Measurements from ENCODE around the gene ZNF860.

The ZNF860 gene

GRCh38 chr3:31981206-31982181, at the start of gene ZNF860, which contains the start of gene OSBPL10:
ZNF860 (plus strand) TSS chr3:31981750; CDS start chr3:31989080, 7,330 bp downstream.
OSBPL10 (minus strand) TSS chr3:31981262; CDS start chr3:31981179, 83 bp downstream.
- Mint-ChIP-seq H3K9me3 (no peaks in the 10 kb centered on the region), H3K36me3 (ENCODE audit: low read depth) (no peaks in the 10 kb centered on the region)
- no peak for DNase-seq (ENCODE audit: low spot score)

GRCh38 chr3:31932990-31933389, 48.6 kb upstream of the ZNF860 start:
- no peaks in the 10 kb centered on the region for H3K9me3 Mint-ChIP-seq
- DNase-seq (ENCODE audit: low spot score), result no peak
- H3K4me1 Mint-ChIP-seq (ENCODE audit: low read depth), result peaks cover 7% of the 10 kb centered on the region
- H3K36me3 Mint-ChIP-seq (ENCODE audit: low read depth), result no peaks in the 10 kb centered on the region
- no peak overlapping the region for H3K27ac Mint-ChIP-seq
- H3K27me3 Mint-ChIP-seq (ENCODE audit: low read depth), result no peaks in the 10 kb centered on the region
- no peak overlapping the region for H3K4me3 Mint-ChIP-seq

More at GRCh38 chr3:31981206-31982181, at the start of gene ZNF860, which contains the start of gene OSBPL10:
- H3K4me3 Mint-ChIP-seq, result peak within 1 kb of the TSS; percentile 88
- H3K27me3 Mint-ChIP-seq (ENCODE audit: low read depth), result peaks cover 48% of the 10 kb centered on the region
- peaks cover 18% of the 10 kb centered on the region for H3K4me1 Mint-ChIP-seq (ENCODE audit: low read depth)
- H3K27ac Mint-ChIP-seq, result peak within 1 kb of the TSS; percentile 38

GRCh38 chr3:31934018-31934417, 47.5 kb upstream of the ZNF860 start:
- H3K27ac Mint-ChIP-seq, result no peak overlapping the region
- peaks cover 5% of the 10 kb centered on the region for H3K4me1 Mint-ChIP-seq (ENCODE audit: low read depth)
- H3K9me3 Mint-ChIP-seq, result no peaks in the 10 kb centered on the region
- no peak for DNase-seq (ENCODE audit: low spot score)
- no peaks in the 10 kb centered on the region for H3K36me3 Mint-ChIP-seq (ENCODE audit: low read depth)
- H3K27me3 Mint-ChIP-seq (ENCODE audit: low read depth), result no peaks in the 10 kb centered on the region
- H3K4me3 Mint-ChIP-seq, result no peak overlapping the region

DNA sequence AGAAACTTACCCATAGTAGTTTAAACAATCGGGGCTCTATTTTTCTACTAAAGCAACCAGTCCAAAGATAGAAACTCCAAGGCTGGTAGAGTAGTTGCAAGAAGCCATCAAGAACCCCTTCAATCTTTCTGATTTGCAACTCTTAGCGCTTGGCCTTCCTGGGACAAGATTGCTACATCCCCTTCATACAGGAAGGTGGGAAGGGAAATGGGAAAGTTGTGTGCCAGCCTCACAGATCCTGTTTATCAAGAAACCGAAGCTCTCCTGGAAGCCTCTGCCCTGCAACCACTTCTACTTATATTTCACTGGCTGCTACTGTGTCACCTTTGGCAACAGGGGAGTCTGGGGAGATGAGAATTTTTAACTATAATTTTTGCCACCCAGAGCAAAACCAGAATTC, 46.7 kb upstream of the ZNF860 start:
- DNase-seq (ENCODE audit: low spot score), result no peak
- Mint-ChIP-seq H3K9me3 (no peaks in the 10 kb centered on the region), H3K4me1 (ENCODE audit: low read depth) (peaks cover 5% of the 10 kb centered on the region), H3K27me3 (ENCODE audit: low read depth) (no peaks in the 10 kb centered on the region), H3K36me3 (ENCODE audit: low read depth) (no peaks in the 10 kb centered on the region), H3K27ac (no peak overlapping the region), H3K4me3 (no peak overlapping the region)

- Mint-ChIP-seq H3K4me3 (no peak overlapping the region), H3K27me3 (ENCODE audit: low read depth) (no peaks in the 10 kb centered on the region), H3K27ac (no peak overlapping the region), H3K9me3 (no peaks in the 10 kb centered on the region), H3K4me1 (ENCODE audit: low read depth) (peaks cover 4% of the 10 kb centered on the region), H3K36me3 (ENCODE audit: low read depth) (no peaks in the 10 kb centered on the region)
- DNase-seq (ENCODE audit: low spot score), result no peak
Observed at GRCh38 chr3:31936420-31937060, 45.0 kb upstream of the ZNF860 start.

- DNase-seq (ENCODE audit: low spot score), result no peak
- Mint-ChIP-seq H3K27me3 (ENCODE audit: low read depth) (no peaks in the 10 kb centered on the region), H3K4me3 (no peak overlapping the region), H3K27ac (no peak overlapping the region), H3K4me1 (ENCODE audit: low read depth) (peaks cover 4% of the 10 kb centered on the region), H3K9me3 (no peaks in the 10 kb centered on the region), H3K36me3 (ENCODE audit: low read depth) (no peaks in the 10 kb centered on the region)
Observed at GRCh38 chr3:31937225-31937624, 44.3 kb upstream of the ZNF860 start.

GRCh38 chr3:31942446-31942845, 39.1 kb upstream of the ZNF860 start:
- Mint-ChIP-seq H3K4me1 (ENCODE audit: low read depth) (peaks cover 3% of the 10 kb centered on the region), H3K36me3 (ENCODE audit: low read depth) (no peaks in the 10 kb centered on the region), H3K27me3 (ENCODE audit: low read depth) (no peaks in the 10 kb centered on the region), H3K27ac (no peak overlapping the region), H3K9me3 (no peaks in the 10 kb centered on the region), H3K4me3 (no peak overlapping the region)
- no peak for DNase-seq (ENCODE audit: low spot score)

GRCh38 chr3:31943041-31943440, 38.5 kb upstream of the ZNF860 start:
- H3K36me3 Mint-ChIP-seq (ENCODE audit: low read depth), result no peaks in the 10 kb centered on the region
- H3K27ac Mint-ChIP-seq, result no peak overlapping the region

GRCh38 chr3:31945738-31946052, 35.9 kb upstream of the ZNF860 start:
- no peaks in the 10 kb centered on the region for H3K9me3 Mint-ChIP-seq
- H3K27me3 Mint-ChIP-seq (ENCODE audit: low read depth), result peaks cover 4% of the 10 kb centered on the region
- no peak overlapping the region for H3K4me3 Mint-ChIP-seq
- no peaks in the 10 kb centered on the region for H3K36me3 Mint-ChIP-seq (ENCODE audit: low read depth)
- H3K27ac Mint-ChIP-seq, result no peak overlapping the region
- peaks cover 3% of the 10 kb centered on the region for H3K4me1 Mint-ChIP-seq (ENCODE audit: low read depth)
- no peak for DNase-seq (ENCODE audit: low spot score)

More at GRCh38 chr3:31943041-31943440, 38.5 kb upstream of the ZNF860 start:
- DNase-seq (ENCODE audit: low spot score), result no peak
- H3K27me3 Mint-ChIP-seq (ENCODE audit: low read depth), result no peaks in the 10 kb centered on the region
- H3K9me3 Mint-ChIP-seq, result no peaks in the 10 kb centered on the region
- H3K4me1 Mint-ChIP-seq (ENCODE audit: low read depth), result peaks cover 3% of the 10 kb centered on the region
- no peak overlapping the region for H3K4me3 Mint-ChIP-seq

- Mint-ChIP-seq H3K9me3 (no peaks in the 10 kb centered on the region), H3K27ac (no peak overlapping the region), H3K4me1 (ENCODE audit: low read depth) (peaks cover 3% of the 10 kb centered on the region), H3K27me3 (ENCODE audit: low read depth) (peaks cover 4% of the 10 kb centered on the region), H3K4me3 (no peak overlapping the region), H3K36me3 (ENCODE audit: low read depth) (no peaks in the 10 kb centered on the region)
- no peak for DNase-seq (ENCODE audit: low spot score)
Observed at GRCh38 chr3:31946484-31947081, 35.0 kb upstream of the ZNF860 start.

DNA sequence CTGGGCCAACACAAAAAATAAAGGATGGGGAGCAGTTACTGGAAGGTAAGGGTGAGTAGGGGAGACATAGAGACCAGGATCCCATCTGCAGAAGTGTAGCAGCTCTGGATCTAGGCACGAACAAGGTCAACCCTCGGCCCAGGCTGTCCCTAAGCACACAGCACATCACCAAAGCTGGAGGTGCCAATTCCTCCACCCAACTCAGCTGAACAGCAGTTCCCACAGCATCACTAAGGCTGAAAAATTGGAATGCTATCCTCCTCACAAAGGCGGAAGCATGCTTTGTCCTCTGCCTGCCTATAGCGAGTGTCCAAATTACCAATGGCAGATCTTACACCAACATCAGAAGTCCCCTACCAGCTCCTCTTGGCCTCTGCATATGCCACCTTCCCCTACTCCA, 34.4 kb upstream of the ZNF860 start:
- Mint-ChIP-seq H3K27me3 (ENCODE audit: low read depth) (peaks cover 4% of the 10 kb centered on the region), H3K4me3 (no peak overlapping the region), H3K4me1 (ENCODE audit: low read depth) (peaks cover 3% of the 10 kb centered on the region), H3K27ac (no peak overlapping the region), H3K36me3 (ENCODE audit: low read depth) (no peaks in the 10 kb centered on the region), H3K9me3 (no peaks in the 10 kb centered on the region)
- no peak for DNase-seq (ENCODE audit: low spot score)

GRCh38 chr3:31947671-31948091, 33.9 kb upstream of the ZNF860 start:
- H3K4me3 Mint-ChIP-seq, result no peak overlapping the region
- peaks cover 4% of the 10 kb centered on the region for H3K27me3 Mint-ChIP-seq (ENCODE audit: low read depth)
- no peak for DNase-seq (ENCODE audit: low spot score)
- no peaks in the 10 kb centered on the region for H3K9me3 Mint-ChIP-seq
- H3K27ac Mint-ChIP-seq, result no peak overlapping the region
- H3K4me1 Mint-ChIP-seq (ENCODE audit: low read depth), result peaks cover 5% of the 10 kb centered on the region
- H3K36me3 Mint-ChIP-seq (ENCODE audit: low read depth), result no peaks in the 10 kb centered on the region

DNA sequence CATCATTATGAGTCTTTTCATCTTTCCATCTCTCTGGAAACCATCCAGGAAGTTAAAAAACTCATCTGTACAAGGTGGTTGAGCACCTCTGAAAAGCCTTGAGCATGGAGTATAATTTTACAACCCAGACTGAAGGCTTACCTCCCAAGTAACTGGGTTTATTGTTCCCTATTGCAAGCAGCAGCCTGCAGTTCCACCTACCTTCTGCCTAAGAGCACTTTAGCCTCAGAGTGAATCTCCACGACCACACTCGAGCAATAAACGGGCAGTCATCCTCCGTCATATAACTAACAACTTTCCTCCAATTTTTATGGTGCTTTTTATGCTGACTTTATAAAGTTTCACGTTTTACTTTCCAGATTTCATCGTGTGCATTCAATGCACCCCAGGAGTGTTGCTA, 33.3 kb upstream of the ZNF860 start:
- Mint-ChIP-seq H3K9me3 (no peaks in the 10 kb centered on the region), H3K27ac (no peak overlapping the region), H3K36me3 (ENCODE audit: low read depth) (no peaks in the 10 kb centered on the region), H3K4me1 (ENCODE audit: low read depth) (peaks cover 5% of the 10 kb centered on the region), H3K4me3 (no peak overlapping the region), H3K27me3 (ENCODE audit: low read depth) (peaks cover 4% of the 10 kb centered on the region)
- no peak for DNase-seq (ENCODE audit: low spot score)

DNA sequence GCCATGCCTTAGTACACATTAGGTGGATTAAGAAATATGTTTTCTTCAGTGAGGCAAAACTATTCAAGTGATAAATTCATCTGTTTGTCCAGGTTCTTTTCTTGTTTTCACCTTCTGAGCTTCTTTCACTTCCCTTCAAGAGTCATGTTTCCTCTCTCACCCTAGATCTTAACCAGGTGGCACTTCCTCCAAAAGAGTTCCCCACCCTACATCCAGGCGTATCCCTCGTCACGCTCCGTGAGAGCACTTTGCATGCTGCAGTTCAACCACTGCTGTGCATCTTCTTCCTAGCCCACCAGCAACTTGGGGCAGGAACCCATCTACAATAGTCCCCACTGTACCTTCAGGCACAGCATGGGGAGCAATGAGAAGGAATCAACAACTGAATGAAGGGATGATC, 29.3 kb upstream of the ZNF860 start:
- peaks cover 18% of the 10 kb centered on the region for H3K9me3 Mint-ChIP-seq
- DNase-seq (ENCODE audit: low spot score), result no peak
- H3K27ac Mint-ChIP-seq, result no peak overlapping the region
- H3K36me3 Mint-ChIP-seq (ENCODE audit: low read depth), result peaks cover 4% of the 10 kb centered on the region
- H3K4me3 Mint-ChIP-seq, result no peak overlapping the region
- peaks cover 4% of the 10 kb centered on the region for H3K27me3 Mint-ChIP-seq (ENCODE audit: low read depth)
- peaks cover 2% of the 10 kb centered on the region for H3K4me1 Mint-ChIP-seq (ENCODE audit: low read depth)

Measured in T-helper 2 cell treated with Interferon-gamma antibody and Interleukin-4, amounts not matched to agents 5 μg/mL and 100 μg/mL, for 36 hours (primary cell).